ENCODE measurements around the gene ISG20L2.
A peak's percentile ranks its signal among the peaks of the same experiment; 100 is the strongest.

Gene ISG20L2

DNA sequence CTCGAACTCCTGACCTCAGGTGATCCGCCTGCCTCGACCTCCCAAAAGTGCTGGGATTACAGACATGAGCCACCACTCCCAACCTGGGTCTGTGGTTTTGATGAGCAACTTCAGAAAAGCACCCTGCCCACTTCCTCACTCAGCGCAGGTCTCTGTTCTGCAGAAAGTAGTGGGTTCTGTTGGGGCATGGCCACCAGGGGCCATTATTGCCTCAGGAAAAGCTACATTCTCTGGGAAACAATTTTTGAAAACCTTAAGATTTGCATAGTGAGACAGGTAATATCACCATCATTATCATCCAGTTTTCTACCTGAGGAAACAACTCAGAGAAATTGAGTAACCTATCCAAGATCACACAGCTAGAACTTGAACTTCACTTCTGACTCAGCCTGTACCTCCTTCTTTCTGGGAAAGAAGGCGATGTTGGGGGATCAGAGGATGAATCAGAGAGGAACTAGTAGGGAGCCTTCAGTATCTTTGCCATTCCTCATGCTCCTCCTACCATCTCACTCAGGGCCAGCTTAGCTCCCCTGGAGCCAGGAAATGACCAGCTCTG lies 44.3 kb downstream of the ISG20L2 start:
- DNase-seq: peak in 1 of 2 donors; percentile 26

DNA sequence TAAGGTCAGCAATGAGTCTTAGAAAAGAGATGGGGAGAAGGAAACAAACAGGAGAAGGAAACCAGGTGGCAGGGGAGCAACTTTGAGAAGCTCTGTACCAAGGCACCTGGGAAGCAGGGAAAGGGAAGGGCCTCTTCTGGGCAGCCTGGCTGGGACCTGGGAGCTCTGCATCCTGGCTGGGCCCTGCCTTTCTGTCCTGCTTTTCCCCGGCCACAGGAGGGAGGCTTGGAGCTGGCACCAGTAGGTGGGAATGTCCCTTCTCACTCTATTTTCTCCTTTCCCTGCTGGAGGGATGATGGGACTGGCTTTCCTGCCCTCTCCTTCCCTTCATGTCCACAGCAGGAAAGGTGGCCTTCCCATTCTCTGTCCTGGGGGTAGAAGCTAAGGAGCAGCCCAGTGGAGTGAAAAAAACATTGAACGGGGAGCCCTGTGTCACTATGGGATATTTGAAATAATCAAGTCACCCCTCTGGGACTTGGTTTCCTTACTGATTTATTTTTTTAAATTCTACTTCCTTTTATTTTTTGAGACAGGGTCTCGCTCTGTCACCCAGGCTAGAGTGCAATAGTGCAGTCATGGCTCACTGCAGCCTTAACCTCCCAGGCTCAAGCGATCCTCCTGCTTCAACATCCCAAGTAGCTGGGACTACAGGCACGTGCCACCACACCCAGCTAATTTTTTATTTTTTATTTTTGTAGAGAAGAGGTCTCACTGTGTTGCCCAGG lies 46.2 kb downstream of the ISG20L2 start:
- DNase-seq: no peak

DNA sequence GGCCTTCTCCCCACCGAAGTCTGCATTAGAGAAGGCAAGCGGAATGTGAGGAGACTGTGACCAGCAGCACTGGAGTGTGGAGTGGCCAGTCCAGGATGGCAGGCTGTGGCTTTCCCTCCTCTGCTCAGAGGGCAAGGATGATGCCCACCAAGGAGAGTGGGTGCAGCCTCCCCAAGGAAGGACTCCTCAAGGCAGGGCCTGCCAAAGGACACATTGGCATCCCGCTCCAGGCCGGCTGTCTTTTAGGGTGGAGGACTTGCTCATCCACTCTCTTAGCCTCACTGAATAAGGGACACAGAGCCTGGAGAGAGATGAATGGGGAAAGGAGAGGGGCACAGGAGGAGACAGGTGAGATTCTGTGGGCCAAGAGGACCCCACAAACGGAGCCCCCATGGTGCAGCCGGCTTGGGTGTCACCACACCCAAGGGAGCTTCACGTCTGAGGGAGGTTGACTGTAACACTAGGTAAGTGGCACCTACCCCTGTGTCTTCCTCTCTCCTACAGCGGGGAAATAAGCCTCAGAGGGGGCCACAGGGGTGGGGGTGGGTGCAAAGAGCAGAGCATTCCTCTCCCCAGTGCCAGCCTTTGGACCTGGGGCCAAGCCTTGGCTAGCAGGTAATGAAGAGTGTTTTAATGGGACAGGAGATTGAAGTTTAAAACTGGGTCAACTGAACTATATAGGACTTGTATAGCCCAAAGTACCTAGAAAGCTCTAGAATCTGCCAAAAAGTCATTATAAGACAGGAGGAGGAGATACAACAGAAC lies 47.2 kb downstream of the ISG20L2 start:
- DNase-seq: no peak

DNA sequence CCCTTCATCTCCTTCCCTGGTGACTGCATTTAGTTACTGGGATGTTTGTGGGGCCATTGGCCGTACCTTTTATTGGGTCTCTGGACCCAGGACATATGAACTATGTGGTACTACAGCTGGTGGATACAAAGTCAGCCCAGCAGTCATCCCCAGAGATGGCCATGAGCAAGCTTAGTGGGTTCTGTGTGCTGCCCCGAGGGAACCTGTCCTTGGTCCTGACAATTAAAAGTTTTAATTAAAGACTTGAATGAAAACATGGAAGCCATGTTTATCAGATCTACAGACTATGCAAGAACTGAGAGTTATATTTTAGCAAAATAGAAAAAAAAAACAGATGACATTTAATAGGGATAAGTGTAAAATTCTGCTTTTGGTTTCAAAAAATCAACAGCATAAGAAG lies 48.5 kb downstream of the ISG20L2 start:
- DNase-seq: no peak

DNA sequence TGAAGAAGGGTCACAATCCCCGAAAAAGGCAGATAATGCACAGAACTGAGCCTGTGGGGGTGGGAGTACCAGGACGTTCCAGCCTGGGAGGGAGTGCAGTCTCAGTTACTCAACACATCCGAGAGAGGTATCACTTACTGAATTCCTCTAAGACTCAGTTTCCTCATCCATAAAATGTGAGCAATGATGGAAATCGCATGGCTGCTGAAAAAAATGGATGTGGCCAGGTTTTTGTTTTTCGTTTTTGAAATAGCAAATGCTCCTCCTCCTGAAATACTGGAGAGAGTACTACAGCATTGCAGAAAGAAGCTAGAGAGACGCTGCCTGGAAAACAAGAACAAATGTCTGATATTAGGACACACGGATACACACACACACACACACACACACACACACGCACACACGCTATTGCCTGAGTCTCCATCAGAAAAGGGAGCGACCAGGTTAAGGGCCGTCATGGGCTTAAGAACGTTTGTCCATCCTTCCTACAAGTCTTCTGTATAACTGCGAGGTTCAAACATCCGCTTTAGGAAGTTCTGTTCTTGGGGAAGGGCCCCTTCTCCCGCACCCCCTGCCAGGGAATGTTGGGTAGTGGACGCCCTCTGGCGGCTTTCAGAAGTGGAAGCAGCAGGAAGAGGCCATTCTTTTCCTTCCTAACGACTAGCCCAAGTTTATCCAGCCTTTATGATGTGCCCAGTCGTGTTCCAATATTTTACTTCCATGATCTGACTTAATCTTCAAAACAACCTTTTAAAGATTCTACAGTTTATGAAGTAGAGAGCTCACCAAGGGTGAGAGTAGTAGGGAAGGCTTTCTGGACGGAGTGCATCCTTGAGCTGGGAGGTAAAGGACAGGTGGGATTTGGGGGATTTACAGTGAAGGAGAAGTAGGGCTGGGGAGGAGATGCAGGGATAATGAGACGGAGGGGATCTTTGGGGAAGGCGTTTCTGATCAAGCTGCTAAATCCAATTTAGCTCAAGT lies 50.7 kb downstream of the ISG20L2 start:
- DNase-seq: no peak

DNA sequence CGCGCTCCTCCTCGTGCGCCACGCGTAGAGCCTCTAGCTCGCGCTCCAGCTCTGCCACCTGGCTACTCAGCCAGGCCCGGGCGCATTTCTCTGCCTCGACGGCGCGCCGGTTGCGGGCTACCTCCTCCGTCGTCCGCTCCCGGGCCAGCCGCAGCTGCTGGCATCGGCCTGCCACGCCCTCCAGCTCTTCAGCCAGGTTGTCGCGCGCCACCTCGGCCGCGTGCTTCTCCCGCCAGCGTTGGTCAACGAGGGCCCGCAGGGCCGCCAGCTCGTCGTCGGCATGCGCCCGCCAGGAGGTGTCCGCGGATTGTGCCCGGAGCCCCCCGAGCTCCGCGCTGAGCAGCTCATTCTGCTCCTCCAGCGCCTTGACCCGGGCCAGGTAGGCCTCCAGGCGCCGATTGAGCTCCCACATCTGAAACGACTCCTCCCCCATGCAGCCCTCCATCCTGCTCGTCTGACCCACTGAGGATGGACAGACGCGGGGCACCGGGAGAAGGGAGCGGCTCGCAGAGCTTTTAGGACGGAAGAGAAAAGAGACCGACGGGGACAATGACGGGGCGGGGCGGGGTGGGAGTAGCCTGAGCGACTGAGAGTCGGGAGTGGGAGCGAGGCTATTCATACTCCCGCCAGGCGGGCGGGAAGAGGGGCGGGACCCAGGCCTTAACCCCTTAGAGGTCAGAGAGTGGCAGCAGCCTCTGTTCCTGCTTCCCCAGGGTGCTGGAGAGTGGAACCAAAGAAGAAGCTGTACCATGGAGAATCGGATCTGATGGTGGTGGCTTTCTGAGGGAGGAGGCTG lies 51.5 kb downstream of the ISG20L2 start, which contains the start of gene NES:
NES (minus strand) TSS at position 588 of the 796 bp plus-strand sequence; CDS start at position 445, 143 bp downstream.
- DNase-seq: no peak

DNA sequence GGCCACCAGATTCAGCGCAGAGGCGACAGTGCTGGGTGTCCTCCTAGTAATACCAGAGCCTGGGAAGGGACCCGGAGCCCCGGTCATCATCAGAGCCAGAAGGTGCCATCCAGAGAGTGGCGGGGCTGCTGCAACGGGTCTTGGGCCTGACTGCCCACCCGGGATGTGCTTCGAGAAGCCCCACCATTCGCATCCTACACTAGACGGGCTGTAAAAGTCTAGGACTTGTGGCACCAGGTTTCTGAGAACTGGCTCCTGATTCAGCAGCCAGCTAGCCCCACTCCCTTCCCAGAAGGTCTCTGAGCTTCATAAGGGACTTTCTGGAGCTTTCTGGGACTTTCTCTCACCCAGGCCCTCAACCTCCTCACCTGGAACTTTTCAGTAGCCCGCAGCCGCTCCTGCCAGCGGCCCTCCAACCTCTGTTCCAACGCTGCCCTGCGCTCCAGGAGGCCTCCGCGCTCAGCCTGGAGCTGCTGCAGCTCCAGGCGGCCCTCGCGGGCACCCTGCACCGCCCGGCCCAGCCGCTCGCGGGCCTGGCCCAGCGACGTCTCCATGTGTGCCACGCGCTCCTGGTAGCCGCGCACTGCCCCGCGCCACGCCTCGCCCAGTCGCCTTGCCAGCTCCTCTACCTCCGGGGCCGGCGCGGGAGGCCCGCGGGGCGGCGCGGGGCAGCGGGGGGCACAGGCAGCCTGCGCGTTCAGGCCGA lies 52.3 kb downstream of the ISG20L2 start:
- DNase-seq: no peak

DNA sequence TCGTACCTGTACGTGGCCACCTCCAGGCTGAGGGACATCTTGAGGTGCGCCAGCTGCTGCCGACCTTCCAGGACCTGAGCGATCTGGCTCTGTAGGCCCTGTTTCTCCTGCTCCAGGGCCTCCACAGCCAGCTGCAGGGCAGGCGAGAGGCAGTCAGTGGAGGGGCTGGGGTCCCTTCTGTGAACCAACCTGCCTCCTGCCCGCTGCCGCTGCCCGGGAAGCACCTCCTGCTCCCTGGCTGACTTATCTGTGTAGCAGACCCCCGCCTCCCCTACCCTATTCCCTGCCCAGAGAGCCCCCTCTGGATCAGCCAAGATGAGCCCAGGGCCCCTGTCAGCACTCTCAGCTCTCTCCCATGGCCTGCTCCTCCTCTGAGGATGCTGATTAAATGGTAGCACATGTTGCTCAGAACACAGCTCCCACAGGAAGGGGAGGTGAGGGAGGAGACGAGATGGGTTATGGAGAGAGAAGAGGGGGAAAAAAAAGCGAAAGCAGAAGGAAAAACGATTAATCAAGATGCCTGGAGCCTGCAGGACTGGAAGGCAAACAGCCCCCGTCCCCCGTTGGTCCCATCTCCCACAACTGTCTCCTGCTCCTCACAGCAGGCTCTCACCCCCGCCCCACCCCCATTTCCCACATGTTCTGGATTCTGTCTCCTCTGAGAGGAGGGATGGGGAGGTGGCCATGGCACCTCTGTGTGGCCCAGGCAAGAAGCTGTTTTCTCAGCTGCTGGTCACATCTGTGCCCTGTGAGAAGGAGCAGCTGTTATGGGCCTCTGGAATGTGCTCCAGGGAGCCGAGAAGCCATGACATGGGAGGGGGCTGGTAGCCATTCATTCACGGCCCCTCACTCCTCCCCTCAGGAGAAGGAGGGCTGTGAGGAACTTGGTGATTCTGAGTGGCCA lies 53.1 kb downstream of the ISG20L2 start:
- DNase-seq: no peak

DNA sequence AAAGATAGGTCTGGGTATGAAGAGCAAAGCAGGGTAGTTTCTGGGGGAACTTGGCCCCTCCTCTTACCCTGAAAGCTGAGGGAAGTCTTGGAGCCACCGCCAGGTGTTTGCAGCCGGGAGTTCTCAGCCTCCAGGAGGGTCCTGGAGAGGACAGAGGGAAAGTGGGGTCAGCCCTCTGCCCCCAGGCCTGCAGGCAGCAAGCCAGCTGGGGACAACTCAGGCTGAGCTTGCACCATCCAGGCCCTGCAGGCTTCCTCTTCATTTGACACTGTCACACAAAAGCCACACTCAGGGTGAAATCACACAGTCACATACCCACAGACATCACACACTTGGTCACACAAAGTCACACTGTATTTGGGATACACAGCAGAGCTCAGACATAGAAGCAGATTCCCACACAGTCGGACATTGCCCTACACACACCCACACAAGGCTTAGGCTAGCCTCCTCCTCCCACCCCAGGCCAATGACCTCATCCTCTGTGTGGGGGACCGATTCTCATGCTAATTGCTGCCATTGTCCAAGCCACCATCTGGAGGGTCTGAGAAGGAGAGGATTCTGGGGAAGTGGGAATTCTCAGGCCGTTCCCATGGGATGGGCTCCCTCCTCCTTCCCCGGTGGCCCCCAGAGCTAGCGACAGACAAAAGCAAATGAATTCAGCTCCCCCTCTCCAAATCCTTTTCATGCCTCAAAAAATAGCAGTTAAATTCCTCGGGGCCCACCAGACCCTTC lies 55.0 kb downstream of the ISG20L2 start:
- DNase-seq: no peak

Data from activated CD4-positive, alpha-beta T cell treated with anti-CD3 and anti-CD28 coated beads for 4 hours (primary cell).